AG08395 (cell line): ENCODE results near the gene RFESD.
"Not testable (repeated sequence)": the region's sequence is repeated elsewhere in the genome, so short reads cannot be mapped to it uniquely, and the experiment has no call there.

Experiments
- DNase-seq: peaks from one replicate; pipeline ENCODE4 v3.0.0; 2012; ENCODE audit warnings: mixed read lengths, low spot score

The RFESD gene

DNA sequence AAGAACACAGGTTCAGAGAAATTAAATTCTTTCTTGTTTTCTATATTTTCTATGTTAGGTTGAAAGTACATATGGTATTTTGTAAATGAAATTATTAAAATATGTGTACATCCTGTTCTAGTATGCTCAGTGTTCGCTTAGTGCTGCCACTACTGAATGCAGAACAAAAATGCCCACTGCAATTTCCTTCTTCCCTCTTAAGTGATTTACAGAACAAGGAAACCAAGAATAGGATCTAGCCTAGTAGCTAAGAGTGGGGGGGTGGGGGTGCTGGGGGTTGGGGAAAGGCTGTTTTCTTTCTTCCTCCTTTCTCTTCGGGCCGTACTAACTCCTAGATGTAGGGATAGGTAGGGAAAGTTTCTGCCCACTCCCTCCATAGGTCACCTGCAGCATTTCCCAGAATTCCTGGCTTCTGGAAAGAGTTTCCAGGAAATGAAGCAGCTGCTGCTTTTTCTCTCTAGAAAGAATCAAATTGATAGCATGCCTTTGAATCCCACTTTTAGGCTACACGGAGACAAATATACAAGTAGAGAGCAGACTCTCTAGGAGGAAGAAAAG lies 20.6 kb downstream of the RFESD start:
- no peak for DNase-seq

DNA sequence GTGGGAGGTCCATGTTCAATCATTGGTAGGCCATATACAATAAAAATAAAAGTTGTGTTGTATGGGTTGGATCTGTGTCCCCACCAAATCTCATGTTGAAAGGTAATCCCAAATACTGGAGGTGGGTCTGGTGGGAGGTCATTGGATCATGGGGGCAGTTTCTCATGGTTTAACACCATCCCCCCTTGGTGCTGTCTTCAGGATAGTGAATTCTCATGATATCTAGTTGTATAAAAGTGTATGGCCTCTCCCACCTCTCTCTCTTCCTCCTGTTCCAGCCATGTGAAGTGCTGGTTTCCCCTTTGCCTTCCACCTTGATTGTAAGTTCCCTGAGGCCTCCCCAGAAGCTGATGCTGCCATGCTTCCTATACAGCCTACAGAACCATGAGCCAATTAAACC lies 21.1 kb downstream of the RFESD start:
- no peak for DNase-seq

DNA sequence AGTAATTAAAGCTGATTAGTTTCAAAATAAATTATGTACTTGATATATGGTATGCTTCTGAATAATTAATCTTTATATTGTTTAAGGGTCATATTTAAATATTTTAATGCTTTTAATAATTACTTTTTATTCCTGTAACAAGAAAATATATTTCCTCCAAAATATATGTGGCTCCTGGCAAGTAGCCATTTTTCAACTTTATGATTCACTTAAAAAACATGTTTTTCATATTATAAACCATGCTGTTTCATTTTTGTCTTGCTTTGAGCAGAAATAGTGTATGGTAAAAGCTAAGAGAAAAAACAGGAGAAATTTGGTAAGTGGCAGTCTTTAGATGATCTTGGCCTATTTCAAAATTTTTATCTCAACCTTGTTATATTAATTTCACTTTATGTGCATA lies 21.6 kb downstream of the RFESD start:
- DNase-seq = no peak

DNA sequence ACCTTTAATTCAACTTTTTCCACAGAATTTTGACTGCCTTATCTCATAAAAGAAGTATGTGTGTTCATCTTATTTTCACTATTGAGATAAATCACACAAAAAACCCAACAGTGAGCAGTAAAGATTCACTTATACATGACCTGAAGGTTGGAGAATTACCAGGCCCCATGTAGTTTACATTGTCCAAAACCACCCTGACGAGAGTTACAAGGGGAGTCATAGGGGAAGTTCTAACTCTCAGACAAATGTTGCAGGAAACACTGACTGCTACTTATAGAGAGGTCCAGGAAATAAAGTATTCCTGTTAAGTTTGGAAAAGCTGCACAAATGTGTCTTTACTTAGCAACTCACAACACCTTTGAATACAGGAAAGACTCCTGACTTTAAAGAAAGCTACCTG lies 22.2 kb downstream of the RFESD start:
- DNase-seq = no peak

DNA sequence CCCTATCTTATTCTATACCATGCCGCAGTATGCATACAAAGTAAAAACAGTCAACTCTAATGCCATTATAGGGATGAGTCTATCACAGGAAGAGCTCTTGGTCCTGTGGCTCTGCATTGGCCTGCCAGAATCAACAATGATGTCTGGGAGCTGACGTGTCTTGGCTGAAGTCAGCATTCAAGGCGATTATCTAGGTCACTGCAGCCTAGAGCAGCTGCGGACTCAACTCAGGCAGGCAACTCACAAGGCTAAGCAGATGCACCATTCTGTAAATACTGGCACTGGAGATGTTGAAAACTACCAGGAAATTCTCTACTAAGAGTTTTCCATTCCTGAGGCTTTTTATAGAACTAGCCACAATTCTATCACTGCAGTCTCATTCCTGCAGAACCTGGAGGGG lies 23.0 kb downstream of the RFESD start:
- DNase-seq = peak; percentile 37

DNA sequence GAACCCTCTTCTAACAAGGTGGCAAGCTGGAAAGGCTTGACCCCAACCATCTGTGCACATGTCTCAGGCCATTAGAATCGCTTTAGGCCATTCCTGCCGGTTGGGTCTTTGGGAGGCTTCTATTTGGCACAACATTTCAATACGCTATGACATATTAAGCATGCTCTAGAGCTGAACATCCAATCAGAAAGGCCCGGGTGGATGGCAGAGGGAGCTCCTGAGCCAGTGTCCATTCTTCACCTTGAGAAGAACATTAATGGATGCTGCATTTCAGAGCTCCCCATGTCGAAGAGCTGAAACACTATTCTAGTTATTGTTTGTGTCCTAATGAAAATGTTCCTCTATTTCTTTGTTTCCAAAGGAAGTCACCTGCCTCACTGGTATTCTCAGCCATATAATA lies 23.4 kb downstream of the RFESD start:
- no peak for DNase-seq

DNA sequence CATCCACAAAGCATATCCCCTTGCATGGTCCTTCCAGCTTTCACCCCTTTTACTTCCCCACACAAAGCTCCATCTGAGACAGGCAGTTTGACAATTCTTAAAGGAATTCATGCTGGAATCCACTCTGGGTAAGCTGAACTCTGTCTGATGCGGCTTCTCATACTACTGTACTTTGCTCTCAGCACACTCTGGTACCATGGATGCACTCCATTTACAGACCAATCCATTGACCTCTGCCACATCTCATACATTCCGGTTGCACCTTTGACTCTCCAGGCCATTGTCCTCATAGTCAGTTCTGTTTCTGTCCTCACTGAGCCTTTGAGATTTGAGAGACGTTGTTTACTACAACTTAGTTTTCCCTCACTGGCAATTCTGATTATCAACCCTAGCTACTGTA lies 24.0 kb downstream of the RFESD start:
- DNase-seq = no peak

DNA sequence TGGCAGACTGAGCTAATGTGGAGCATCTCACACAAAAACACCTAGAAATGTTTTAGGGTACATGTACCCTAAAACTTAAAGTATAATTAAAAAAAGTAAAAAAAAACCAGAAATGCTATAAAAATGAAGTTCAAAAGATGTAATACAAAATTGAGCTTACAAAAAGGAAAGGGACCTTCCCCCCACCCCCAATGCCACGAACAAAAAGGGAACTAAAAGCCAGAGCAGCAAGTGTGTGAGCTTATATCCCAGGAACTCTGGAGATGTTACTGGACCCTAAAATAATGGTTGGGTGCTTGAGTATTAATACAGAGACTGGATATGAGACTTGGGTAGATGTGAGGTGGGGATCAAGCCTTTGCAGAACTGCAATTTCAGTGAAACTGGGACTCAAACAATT lies 25.2 kb downstream of the RFESD start:
- no peak for DNase-seq

DNA sequence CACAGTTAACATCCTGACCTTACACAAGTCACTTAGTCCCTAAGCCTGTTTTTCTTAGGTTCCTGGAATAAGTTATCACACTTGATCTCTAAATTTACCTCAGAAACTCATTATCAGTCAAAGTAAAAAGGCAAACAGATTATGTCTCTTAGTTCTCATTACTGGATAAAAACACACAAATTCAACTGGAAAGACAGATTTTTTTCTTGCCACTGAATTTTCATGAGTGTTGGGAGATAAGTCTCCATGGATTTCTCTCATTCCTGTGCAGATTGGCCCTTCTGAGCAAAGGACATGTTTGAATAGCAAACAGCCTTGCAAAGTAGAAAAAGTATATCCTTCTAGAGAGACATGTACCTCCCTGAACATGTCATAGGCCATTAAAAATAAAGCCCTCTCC lies 26.1 kb downstream of the RFESD start:
- no peak for DNase-seq

DNA sequence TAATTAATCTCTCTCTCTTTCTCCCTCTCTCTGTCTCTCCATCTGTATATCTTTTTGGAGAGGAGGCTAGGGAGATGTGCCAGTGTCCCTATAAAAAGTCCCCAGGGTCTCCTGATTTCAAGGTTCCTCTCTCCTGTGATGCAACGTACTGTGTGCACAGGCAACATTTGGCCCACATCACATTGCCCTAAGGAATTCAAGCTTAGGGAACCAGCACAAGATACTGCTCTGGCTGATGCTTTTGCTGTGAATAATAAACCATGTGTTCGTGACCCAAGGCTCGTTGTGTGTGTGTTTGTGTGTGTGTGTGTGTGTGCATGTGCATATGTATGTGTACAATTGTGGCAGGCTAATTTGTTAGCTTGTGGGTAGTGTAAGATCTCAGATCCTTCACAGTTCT lies 26.5 kb downstream of the RFESD start:
- DNase-seq = no peak

DNA sequence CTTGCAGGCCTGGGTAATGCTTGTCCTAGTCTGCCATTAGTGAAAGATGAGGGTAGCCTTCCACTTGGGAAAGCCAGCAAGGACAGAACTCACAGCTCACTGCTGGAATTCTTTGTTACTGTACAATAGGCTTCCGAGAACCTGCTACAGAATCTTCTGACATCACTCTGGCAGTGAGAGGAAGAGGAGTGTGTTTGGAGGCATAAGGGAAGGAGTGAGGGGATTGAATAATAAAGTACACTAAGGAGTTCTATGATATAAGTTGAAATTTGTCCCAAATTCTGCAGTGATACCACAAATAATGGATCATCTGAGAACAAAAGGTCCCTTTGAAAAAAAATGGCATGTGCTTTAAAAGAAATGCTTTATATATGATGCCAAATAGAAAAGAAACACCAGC lies 36.3 kb downstream of the RFESD start, which contains the start of gene SPATA9:
Gene SPATA9 (minus strand): TSS at position 101 of the 400 bp plus-strand sequence. CDS start 137 bp downstream, outside the sequence.
- no peak for DNase-seq

DNA sequence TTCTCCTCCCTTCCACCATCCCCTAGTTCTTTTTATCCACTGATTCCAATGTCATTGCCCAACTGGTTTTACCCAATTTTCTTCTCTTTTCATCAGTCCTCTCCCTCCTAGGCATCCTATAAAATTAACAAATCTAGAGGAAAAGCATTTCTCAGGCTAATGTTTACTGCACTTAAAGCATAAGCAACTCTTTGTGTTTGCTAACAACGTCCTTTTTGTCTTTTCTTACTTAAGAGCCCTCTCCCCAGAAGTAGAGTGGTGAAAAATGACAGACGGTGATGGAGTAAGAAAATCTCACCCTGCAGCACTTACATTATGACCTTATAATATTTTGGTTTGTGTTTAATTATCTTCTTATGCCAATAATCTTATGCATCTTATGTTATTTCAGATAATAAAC lies 37.8 kb downstream of the RFESD start:
- DNase-seq = no peak

DNA sequence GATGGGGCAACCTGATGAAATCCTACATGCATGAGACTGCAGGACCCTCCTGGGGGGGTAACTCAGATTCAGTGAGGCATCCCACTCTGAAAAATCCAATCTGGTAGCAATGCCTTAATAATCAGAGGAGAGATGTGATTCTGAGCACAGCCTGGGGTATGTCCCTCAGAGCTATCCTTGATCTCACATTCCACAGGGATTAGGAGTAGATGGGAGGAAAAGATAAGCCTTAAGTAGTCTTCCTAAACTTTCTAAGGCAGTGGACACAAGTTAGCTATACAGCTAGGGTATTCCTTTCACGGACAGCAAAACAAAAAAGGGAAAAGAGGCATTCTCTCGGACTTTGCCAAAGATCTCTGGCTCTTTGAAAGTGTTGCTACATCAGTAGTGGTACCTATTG lies 40.1 kb downstream of the RFESD start:
- DNase-seq = peak; percentile 14

DNA sequence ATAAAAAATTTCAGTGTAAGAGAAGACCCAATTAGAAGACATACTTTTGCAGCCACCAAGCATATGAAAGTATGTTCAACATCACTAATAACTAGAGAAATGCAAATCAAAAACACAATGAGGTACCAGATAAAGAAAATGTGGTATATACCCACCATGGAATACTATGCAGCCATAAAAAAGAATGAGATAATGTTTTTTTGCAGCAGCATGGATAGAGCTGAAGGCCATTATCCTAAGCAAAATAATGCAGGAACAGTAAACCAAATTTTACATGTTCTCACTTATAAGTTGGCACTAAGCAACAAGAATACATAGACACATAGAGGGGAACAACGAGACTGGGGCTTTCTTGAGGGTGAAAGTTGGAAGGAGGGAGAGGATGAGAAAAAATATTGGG lies 43.1 kb downstream of the RFESD start:
- DNase-seq = no peak

DNA sequence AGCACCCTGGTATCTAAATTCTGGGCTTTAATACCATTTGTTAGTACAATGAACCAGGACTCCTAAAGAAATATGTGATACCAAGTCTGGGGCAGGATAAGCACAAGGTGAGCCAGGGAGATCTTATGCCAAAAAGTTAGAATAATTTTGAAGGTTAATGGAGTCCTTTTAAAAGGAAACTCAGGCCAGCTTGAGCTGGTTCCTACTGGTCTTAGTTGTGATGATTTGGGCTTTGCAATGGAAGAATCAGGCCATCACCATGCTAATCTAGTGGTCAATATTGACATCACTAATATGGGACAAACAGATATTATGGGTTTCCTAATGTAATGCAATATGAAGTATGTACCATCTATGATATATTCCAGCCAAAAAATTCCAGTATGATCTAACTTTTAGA lies 43.8 kb downstream of the RFESD start:
- no peak for DNase-seq

DNA sequence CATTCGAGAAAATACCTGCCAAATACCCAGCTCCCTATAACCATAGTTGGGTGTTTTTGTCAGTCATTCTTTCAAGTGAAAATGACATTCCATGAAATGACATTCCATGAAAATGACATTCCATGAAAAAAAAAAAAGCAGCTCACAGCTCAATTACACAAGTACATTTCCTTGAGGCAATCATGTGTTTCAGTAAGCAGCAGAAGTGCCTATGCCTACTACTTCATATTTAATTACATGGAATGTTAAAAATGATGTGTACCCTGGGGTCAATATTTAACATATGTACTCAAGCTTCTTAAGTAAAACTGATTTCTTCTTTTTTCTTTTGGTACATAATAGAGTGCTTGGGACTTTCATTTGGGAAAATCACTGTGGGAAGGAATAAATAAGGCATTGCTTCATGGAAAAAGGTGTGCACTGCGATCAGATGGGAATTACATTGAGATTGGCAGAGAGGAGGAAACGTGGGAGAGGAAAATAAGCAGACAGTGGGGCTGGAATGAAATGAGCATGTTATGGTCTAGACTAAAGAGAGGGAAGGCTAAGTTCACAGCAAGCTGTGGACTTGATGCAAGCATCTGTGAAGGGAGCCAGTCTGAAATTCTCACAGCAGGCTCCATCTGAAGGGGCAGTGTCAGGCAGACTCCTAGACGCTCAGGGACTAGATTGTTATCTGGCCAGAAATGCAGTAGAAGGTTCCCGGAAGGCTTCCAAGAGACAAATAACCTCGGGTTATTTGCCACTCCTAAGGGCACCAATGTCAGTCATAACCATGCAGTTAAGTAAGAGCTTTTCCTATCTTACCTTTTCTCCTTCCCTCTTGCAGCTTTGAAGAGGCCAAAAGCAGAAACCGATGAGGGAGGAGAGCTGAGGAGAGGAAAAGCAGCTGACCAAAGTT lies 51.5 kb downstream of the RFESD start:
- no peak for DNase-seq

DNA sequence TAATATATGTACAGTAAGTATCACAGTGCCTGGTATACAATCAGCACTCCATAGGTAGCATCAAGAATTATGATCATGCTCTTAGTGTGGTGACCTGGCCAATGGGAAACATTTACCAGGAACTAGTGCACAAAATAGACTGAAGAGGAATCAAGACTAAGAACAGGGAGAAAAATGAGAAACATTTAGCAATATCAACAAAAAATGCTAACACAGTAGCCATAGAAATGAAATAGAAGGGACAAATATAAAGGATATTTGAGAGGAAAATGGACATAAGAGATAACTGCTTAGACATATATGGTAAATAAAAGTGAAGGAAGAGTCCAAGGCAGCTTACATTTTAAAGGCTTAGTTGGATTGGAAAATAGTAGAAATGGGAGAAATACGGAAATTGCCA lies 52.8 kb downstream of the RFESD start:
- no peak for DNase-seq

DNA sequence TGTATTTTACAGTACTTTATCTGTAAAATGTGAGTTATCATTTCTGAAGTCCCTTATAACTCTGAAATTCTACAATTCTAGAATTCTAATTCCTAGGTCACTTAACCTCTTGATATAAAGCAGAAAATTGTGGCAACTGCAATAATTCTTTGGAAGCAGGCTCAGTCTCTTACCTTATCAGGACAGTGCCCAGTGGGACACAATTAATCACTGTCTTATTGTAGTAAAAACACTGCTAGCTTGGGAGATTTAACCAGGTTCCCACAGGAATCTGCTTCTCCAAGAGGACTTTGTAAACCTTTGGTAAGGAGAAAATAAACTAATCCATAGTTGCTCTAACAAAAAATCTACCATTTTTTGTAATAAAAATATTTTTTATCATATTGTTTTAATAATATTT lies 54.5 kb downstream of the RFESD start:
- DNase-seq = no peak

DNA sequence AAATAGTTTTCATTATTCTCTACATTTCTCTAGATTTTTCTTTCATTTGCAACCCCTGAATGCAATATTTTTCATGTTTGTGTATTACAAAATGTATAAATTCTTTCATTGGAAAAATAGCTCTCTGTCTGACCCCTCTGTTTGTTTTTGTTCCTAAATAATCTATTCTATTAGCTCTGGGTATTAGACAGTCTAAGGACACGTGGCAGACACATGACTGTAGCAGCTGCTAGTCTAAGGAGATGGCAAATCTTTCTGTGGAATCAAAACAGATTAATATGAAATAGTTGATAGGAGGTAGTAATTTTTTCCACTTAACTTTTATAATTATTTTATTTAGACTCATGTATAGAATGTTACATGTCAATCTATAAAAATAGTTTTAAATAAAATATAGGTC lies 57.6 kb downstream of the RFESD start:
- no peak for DNase-seq

DNA sequence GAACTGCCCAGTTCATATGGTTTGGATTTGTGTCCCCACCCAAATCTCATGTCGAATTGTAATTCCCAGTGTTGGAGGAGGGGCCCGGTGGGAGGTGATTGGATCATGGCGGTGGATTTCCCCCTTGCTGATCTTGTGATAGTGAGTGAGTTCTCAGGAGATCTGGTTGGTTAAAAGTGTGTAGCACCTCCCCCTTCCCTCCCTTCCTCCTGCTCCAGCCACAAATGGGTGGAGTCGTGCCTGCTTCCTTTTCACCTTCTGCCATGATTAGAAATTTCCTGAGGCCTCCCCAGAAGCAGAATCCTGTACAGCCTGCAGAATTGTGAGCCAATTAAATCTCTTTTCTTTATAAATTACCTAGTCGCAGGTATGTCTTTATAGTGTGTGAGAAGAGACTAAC lies 59.6 kb downstream of the RFESD start:
- not testable (repeated sequence) for DNase-seq

DNA sequence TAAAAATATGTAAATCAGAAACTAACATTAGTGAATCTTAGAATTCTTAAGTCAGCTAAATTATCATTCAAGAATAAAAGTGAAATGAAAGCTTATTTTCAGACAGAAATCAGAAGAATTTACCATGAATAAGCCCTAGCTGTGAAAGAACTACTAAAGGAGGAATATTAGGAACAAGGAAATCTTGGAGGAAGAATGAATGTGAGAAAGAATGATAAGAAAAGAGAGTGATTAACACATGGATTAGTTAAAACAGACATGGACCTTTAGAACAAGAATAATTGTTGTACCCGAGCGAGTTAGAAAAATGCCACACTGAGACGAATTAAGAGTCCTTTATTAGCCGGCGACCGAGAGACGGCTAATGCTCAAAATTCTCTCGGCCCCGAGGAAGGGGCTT lies 60.5 kb downstream of the RFESD start:
- no peak for DNase-seq
